Endothelial cell of umbilical vein (primary cell): Measurements from ENCODE around the gene PRR9.

Experiments
- MYC ChIP-seq: IDR thresholded peaks from one replicate; pipeline ENCODE4 v1.6.1; 2011; ENCODE audit warnings: mild to moderate bottlenecking, low read depth, low read length
- POLR2AphosphoS5 ChIP-seq: IDR thresholded peaks from 2 replicates; pipeline ENCODE4 v1.6.1; 2012; ENCODE audit warnings: low read depth, mild to moderate bottlenecking, control low read depth, low read length, moderate library complexity; ENCODE audit not compliant: insufficient read depth
- TF ChIP-seq, protein P1 (sequence below), 2 donors: IDR thresholded peaks; 1 replicate in 1 of 2; 2 replicates in 1 of 2; pipeline ENCODE4 v1.5.1; 2011; ENCODE audit warnings: low read length in 2 of 2, mild to moderate bottlenecking in 2 of 2, moderate library complexity in 2 of 2, control low read depth in 1 of 2, inconsistent platforms in 1 of 2, low read depth in 1 of 2; ENCODE audit not compliant: insufficient read depth in 1 of 2; ENCODE audit errors: extremely low read depth in 1 of 2

- TF ChIP-seq, protein P1, sequence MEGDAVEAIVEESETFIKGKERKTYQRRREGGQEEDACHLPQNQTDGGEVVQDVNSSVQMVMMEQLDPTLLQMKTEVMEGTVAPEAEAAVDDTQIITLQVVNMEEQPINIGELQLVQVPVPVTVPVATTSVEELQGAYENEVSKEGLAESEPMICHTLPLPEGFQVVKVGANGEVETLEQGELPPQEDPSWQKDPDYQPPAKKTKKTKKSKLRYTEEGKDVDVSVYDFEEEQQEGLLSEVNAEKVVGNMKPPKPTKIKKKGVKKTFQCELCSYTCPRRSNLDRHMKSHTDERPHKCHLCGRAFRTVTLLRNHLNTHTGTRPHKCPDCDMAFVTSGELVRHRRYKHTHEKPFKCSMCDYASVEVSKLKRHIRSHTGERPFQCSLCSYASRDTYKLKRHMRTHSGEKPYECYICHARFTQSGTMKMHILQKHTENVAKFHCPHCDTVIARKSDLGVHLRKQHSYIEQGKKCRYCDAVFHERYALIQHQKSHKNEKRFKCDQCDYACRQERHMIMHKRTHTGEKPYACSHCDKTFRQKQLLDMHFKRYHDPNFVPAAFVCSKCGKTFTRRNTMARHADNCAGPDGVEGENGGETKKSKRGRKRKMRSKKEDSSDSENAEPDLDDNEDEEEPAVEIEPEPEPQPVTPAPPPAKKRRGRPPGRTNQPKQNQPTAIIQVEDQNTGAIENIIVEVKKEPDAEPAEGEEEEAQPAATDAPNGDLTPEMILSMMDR (IDR thresholded peaks at IDR 0.05; ENCODE audit: extremely low read depth in 1 of 2, insufficient read depth in 1 of 2, low read depth in 1 of 2, low read length in 2 of 2) = no peak
- TF ChIP-seq MYC (no peak), POLR2AphosphoS5 (no peak)
These were observed 14.3 kb upstream of the PRR9 start, which contains the start of gene LELP1 for GRCh38 chr1:153203130-153203529.
